K562 (cell line): ENCODE measurements around the gene PPP1R15A. TPM values are rescaled to one million over a fixed set of nuclear protein-coding genes. Genes with fewer than 3 reads are reported as not detected.

Source experiments
- ARHGAP35 ChIP-seq: fragments of 450-650 bp; IDR thresholded peaks from 2 replicates; pipeline ENCODE4 v1.6.1; 2018; ENCODE audit not compliant: partially characterized antibody
- ATF3 ChIP-seq, 2 experiments: fragments of 450-650 bp in 1 of 2; sonication (generic) in 1 of 2; formaldehyde crosslinking in 1 of 2; IDR thresholded peaks in 1 of 2; conservative IDR thresholded peaks in 1 of 2; 2 replicates each; pipeline versions ENCODE4 v1.6.1 to v1.8.1; 2016 to 2023; ENCODE audit warnings: mild to moderate bottlenecking in 2 of 2, moderate library complexity in 2 of 2, inconsistent platforms in 1 of 2, missing genetic modification reagents in 1 of 2
- E2F1 ChIP-seq: sonication (generic); formaldehyde crosslinking; IDR thresholded peaks from 2 replicates; pipeline ENCODE4 v1.8.1; 2023; ENCODE audit warnings: mild to moderate bottlenecking, missing genetic modification reagents, moderate library complexity
- ILK ChIP-seq: fragments of 450-650 bp; IDR thresholded peaks from 2 replicates; pipeline ENCODE4 v1.6.1; 2016; ENCODE audit warnings: missing genetic modification characterization, low read depth, mild to moderate bottlenecking, missing compliant biosample characterization, moderate library complexity, borderline replicate concordance
- JUND ChIP-seq, 2 experiments: IDR thresholded peaks; 2 replicates in 1 of 2; 3 replicates in 1 of 2; pipeline ENCODE4 v1.6.1; 2011; ENCODE audit warnings: borderline replicate concordance in 2 of 2, low read depth in 2 of 2, low read length in 2 of 2, improper control_type of control experiment in 1 of 2, missing biosample characterization in 1 of 2, missing genetic modification characterization in 1 of 2, missing genetic modification reagents in 1 of 2
- POU5F1 ChIP-seq: fragments of 150-350 bp; IDR thresholded peaks from 2 replicates; pipeline ENCODE4 v1.6.1; 2014; ENCODE audit warnings: borderline replicate concordance, low read length, low read depth, mild to moderate bottlenecking; ENCODE audit not compliant: partially characterized antibody
- PPARD ChIP-seq: fragments of 250-450 bp; sonication (Bioruptor Pico); IDR thresholded peaks from 2 replicates; pipeline ENCODE4 v1.8.0; 2022; ENCODE audit warnings: inconsistent platforms, mild to moderate bottlenecking, moderate library complexity
- PTBP1 ChIP-seq: fragments of 200-400 bp; formaldehyde crosslinking; IDR thresholded peaks from 2 replicates; pipeline ENCODE4 v1.6.1; 2017; ENCODE audit warnings: low read depth, low read length
- SETDB1 ChIP-seq: IDR thresholded peaks from one replicate; pipeline ENCODE4 v1.6.1; 2012; ENCODE audit warnings: low read length, control low read depth, inconsistent platforms
- ZBTB34 ChIP-seq: fragments of 250-450 bp; sonication (Bioruptor Pico); IDR thresholded peaks from 2 replicates; pipeline ENCODE4 v1.8.0; 2021; ENCODE audit warnings: mild to moderate bottlenecking, moderate library complexity
- ZFP36 ChIP-seq: fragments of 150-350 bp; IDR thresholded peaks from 2 replicates; pipeline ENCODE4 v1.6.1; 2018; ENCODE audit warnings: low read length, low read depth; ENCODE audit not compliant: partially characterized antibody
- ZNF12 ChIP-seq: sonication (generic); formaldehyde crosslinking; IDR thresholded peaks from 2 replicates; pipeline ENCODE4 v1.4.0; 2020; ENCODE audit warnings: mild to moderate bottlenecking, missing genetic modification reagents
- ZNF121 ChIP-seq: sonication (generic); formaldehyde crosslinking; conservative IDR thresholded peaks from 2 replicates; pipeline ENCODE4 v1.8.0; 2022; ENCODE audit warnings: missing genetic modification reagents
- ZNF124 ChIP-seq: sonication (generic); formaldehyde crosslinking; IDR thresholded peaks from 2 replicates; pipeline ENCODE4 v1.8.1; 2022; ENCODE audit warnings: missing genetic modification reagents
- ZNF174 ChIP-seq: fragments of 250-450 bp; sonication (Bioruptor Pico); IDR thresholded peaks from 2 replicates; pipeline ENCODE4 v1.4.0; 2020; ENCODE audit warnings: mild to moderate bottlenecking
- ZZZ3 ChIP-seq: fragments of 450-650 bp; IDR thresholded peaks from 2 replicates; pipeline ENCODE4 v1.6.1; 2016; ENCODE audit warnings: antibody characterized with exemption, mild to moderate bottlenecking, moderate library complexity
- polyA plus RNA-seq, 8 experiments: library from polyadenylated mRNA; depleted of rRNA in 4 of 8; stranded (reverse) in 5 of 8; unstranded in 3 of 8; fragments of >200 nt; fragmentation: Nextera tagmentation in 2 of 8; fragmentation: Illumina TruSeq in 1 of 8; extraction: Ambion mirVana in 2 of 8; extraction: Trizol in 1 of 8; gene quantifications; 2 replicates each; pipeline versions ENCODE4 v1.2.1 to v1.2.3, GENCODE V29; 2011 to 2014; ENCODE audit warnings: inconsistent platforms in 1 of 8, missing spikeins in 1 of 8
- total RNA-seq, 7 experiments: library from RNA; depleted of rRNA in 6 of 7; stranded (reverse); fragments of >200 nt in 6 of 7; fragmentation: Illumina TruSeq in 2 of 7; extraction: Trizol in 2 of 7; gene quantifications; 2 replicates each; pipeline versions ENCODE4 v1.2.1 to v1.2.3, GENCODE V29; 2011 to 2021; ENCODE audit warnings: low replicate concordance in 1 of 7
- TF ChIP-seq, protein P1 (sequence below): fragments of 450-650 bp; IDR thresholded peaks from 2 replicates; pipeline ENCODE4 v1.6.1; 2016; ENCODE audit warnings: missing biosample characterization, missing genetic modification characterization
- TF ChIP-seq, protein P2 (sequence below), 3 experiments: fragments of 200-800 bp in 1 of 3; fragments of 250-450 bp in 1 of 3; fragments of 450-650 bp in 1 of 3; sonication (Bioruptor Pico) in 1 of 3; sonication (Bioruptor generic) in 1 of 3; formaldehyde crosslinking in 1 of 3; IDR thresholded peaks; 2 replicates each; pipeline versions ENCODE4 v1.6.1 to v1.8.0; 2016 to 2022; ENCODE audit warnings: mild to moderate bottlenecking in 2 of 3, missing genetic modification characterization in 2 of 3, missing compliant biosample characterization in 1 of 3, moderate library complexity in 1 of 3

Gene PPP1R15A
- total and polyA plus RNA-seq, 9 of the 15 experiments (the other 6 are each of a cell fraction or from before 2014, with no cell fraction given): 0.42 to 73.7 (median 44.0) TPM

DNA sequence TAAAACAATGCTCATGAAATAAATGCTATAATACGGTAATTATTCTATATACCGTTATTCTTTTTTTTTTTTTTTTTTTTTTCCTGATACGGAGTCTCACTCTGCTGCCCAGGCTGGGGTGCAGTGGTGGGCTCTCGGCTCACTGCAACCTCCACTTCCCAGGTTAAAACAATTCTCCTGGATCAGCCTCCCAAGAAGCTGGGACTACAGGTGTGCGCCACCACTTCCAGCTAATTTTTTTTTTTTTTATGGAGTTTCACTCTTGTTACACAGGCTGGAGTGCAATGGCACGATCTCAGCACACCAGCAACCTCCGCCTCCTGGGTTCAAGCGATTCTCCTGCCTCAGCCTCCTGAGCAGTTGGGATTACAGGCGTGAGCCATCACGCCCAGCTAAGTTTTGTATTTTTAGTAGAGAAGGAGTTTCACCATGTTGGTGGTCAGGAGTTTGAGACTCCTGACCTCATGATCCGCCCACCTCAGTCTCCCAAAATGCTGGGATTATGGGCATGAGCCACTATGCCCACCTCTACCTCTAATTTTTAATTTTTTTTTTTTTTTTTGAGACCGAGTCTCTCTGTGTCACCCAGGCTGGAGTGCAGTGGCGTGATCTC is 6.9 kb downstream of the PPP1R15A start (continued):
- TF ChIP-seq JUND (IDR thresholded peaks at IDR 0.05; ENCODE audit: borderline replicate concordance, low read depth, low read length) (no peak), JUND (tag; IDR thresholded peaks at IDR 0.05; ENCODE audit: borderline replicate concordance, low read depth, low read length) (no peak), ZNF12 (CRISPR knock-in tag) (no peak), ATF3 (IDR thresholded peaks at IDR 0.05) (no peak), ATF3 (CRISPR knock-in tag; conservative IDR thresholded peaks at IDR 0.05) (0 out of 2 replicates have a peak, but pooled peaks have one; percentile 0), POU5F1 (no peak), ZNF124 (CRISPR knock-in tag) (no peak), ZZZ3 (no peak), PTBP1 (0 out of 2 replicates have a peak, but pooled peaks have one; percentile 37), ZFP36 (no peak), ZNF121 (CRISPR knock-in tag) (peak; percentile 89), ILK (no peak), ZBTB34 (CRISPR knock-in tag) (no peak), E2F1 (CRISPR knock-in tag) (no peak), PPARD (CRISPR knock-in tag) (no peak), ZNF174 (CRISPR knock-in tag) (no peak), ARHGAP35 (no peak), SETDB1 (no peak)
- TF ChIP-seq, protein P1, sequence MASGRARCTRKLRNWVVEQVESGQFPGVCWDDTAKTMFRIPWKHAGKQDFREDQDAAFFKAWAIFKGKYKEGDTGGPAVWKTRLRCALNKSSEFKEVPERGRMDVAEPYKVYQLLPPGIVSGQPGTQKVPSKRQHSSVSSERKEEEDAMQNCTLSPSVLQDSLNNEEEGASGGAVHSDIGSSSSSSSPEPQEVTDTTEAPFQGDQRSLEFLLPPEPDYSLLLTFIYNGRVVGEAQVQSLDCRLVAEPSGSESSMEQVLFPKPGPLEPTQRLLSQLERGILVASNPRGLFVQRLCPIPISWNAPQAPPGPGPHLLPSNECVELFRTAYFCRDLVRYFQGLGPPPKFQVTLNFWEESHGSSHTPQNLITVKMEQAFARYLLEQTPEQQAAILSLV (tag): no peak
- TF ChIP-seq, protein P2, sequence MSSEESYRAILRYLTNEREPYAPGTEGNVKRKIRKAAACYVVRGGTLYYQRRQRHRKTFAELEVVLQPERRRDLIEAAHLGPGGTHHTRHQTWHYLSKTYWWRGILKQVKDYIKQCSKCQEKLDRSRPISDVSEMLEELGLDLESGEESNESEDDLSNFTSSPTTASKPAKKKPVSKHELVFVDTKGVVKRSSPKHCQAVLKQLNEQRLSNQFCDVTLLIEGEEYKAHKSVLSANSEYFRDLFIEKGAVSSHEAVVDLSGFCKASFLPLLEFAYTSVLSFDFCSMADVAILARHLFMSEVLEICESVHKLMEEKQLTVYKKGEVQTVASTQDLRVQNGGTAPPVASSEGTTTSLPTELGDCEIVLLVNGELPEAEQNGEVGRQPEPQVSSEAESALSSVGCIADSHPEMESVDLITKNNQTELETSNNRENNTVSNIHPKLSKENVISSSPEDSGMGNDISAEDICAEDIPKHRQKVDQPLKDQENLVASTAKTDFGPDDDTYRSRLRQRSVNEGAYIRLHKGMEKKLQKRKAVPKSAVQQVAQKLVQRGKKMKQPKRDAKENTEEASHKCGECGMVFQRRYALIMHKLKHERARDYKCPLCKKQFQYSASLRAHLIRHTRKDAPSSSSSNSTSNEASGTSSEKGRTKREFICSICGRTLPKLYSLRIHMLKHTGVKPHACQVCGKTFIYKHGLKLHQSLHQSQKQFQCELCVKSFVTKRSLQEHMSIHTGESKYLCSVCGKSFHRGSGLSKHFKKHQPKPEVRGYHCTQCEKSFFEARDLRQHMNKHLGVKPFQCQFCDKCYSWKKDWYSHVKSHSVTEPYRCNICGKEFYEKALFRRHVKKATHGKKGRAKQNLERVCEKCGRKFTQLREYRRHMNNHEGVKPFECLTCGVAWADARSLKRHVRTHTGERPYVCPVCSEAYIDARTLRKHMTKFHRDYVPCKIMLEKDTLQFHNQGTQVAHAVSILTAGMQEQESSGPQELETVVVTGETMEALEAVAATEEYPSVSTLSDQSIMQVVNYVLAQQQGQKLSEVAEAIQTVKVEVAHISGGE (CRISPR knock-in tag; IDR thresholded peaks at IDR 0.05): peak in 1 of 3 experiments; percentile 31; a peak in 2 of 6 replicates
